ENCODE measurements around the gene B4GALT6.

DNA sequence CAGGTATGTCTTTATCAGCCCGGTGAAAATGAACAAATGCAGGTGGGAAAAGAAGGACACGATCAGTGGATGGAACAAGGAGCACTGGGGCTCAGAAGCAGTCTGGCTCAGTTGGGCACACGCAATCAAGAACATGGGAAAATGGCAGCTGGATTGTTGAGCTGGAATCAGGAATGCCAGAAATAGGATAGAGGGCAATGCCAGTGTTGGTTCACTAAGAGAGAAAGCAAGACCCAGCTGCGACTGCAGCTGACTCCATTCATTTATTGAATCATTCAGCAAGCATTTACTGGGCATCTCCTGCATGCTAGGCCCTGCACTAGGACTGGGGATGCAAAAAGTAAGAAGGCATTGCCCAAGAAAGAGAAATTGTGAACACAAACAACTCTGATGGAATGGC is 106.3 kb downstream of the B4GALT6 start:
- TF ChIP-seq, protein P1, sequence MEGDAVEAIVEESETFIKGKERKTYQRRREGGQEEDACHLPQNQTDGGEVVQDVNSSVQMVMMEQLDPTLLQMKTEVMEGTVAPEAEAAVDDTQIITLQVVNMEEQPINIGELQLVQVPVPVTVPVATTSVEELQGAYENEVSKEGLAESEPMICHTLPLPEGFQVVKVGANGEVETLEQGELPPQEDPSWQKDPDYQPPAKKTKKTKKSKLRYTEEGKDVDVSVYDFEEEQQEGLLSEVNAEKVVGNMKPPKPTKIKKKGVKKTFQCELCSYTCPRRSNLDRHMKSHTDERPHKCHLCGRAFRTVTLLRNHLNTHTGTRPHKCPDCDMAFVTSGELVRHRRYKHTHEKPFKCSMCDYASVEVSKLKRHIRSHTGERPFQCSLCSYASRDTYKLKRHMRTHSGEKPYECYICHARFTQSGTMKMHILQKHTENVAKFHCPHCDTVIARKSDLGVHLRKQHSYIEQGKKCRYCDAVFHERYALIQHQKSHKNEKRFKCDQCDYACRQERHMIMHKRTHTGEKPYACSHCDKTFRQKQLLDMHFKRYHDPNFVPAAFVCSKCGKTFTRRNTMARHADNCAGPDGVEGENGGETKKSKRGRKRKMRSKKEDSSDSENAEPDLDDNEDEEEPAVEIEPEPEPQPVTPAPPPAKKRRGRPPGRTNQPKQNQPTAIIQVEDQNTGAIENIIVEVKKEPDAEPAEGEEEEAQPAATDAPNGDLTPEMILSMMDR (IDR thresholded peaks at IDR 0.05), result no peak
- no peak for TF ChIP-seq POLR2A (IDR thresholded peaks at IDR 0.05)
